IPS-NIHi7 (cell line): ENCODE results near the gene GCNT4.
A peak's percentile ranks its signal among the peaks of the same experiment; 100 is the strongest.
"Not testable (repeated sequence)": the region's sequence is repeated elsewhere in the genome, so short reads cannot be mapped to it uniquely, and the experiment has no call there.

Experiments
- DNase-seq: peaks from one replicate; pipeline ENCODE4 v3.0.0; 2012; ENCODE audit warnings: mixed read lengths; ENCODE audit errors: extremely low spot score

Gene GCNT4

DNA sequence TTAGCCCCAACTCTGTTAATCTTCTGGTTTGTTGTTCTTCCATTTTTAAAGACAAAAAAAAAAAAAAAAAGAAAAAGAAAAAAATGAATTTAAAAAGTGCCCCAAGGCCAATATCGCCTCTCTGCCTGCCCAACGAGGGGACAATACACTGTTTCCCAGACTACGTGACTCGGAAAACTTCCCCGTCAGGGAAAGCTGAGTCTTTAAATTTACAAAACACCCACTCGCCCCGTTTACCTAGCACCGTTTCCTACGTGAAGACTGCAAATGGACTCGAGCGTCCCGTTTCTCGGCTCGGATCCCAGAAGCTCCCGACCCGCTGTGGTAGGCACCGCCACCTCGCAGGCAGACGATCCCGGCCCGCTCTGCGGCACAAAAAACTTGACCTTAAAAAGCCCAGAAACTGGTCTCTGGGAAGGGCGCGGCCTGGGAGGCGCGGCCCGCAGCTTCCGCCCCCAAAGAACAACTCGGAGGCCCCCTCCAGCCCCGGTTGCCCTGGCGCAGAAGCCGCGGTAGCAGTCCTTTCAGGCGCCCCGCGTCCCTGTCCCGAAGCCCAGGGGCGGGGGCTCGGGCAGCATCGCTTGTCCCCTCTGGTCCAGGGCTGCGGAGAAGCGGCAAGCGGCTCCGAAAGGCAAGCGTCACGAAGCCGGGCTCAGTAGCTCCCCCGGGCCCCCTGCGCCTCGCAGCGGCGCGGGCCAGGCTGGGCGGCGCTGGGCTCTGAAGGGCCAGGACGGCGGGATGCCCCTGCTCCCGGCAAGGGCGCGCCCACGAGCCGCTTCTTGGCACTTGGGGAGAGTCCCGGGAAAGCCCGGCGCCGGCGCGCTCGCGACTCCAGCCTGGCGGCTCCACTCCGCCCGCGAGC is at the start of gene GCNT4:
Gene GCNT4 (minus strand): TSS at position 367 of the 862 bp plus-strand sequence. CDS start 22,521 bp downstream, outside the sequence.
- DNase-seq, result no peak

DNA sequence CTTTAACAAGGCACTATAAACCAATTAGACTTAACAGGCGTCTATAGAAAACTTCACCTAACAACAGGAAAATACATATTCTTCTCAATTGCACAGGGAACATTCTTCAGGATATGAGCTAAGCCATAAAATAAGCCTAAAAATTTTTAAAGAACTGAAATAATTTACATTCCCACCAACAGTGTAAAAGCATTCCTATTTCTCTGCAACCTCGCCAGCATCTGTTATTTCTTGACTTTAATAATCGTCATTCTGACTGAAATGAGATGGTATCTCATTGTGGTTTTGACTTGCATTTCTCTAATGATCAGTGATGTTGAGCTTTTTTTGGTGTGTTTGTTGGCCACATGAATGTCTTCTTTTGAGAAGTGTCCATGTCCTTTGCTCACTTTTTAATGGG is 43.6 kb upstream of the GCNT4 start:
- DNase-seq, result not testable (repeated sequence)

- no peak for DNase-seq
Measured at GRCh38 chr5:75091597-75091996, 39.2 kb upstream of the GCNT4 start.

GRCh38 chr5:75089662-75090061 is 37.3 kb upstream of the GCNT4 start:
- no peak for DNase-seq

DNA sequence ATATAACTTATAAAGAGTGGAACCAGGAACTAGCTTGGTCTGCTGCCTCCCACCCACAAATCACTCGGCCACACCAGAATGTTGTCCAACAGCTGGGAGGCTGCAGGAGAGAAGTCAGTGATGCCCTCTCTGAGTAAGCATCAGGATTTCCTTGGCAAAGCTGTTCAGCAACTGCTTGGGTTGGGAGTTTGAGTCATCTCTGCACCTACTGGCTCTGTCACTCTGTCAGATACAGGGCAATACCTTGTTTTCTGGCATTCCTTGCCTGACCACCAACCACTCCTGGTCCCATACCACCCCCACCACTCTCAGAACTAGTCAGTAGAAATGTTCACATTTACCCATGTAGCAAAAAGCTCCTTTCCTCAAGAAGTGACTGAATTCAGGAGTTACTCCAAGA is 36.8 kb upstream of the GCNT4 start:
- DNase-seq, result no peak

- no peak for DNase-seq
Measured at GRCh38 chr5:75088648-75089047, 36.3 kb upstream of the GCNT4 start.

GRCh38 chr5:75081510-75081909 is 29.2 kb upstream of the GCNT4 start:
- no peak for DNase-seq

GRCh38 chr5:75079346-75079745 is 27.0 kb upstream of the GCNT4 start:
- DNase-seq, result not testable (repeated sequence)

GRCh38 chr5:75078027-75078426 is 25.7 kb upstream of the GCNT4 start:
- no peak for DNase-seq

- no peak for DNase-seq
Measured at GRCh38 chr5:75072061-75072460, 19.7 kb upstream of the GCNT4 start.

- no peak for DNase-seq
Measured at GRCh38 chr5:75071100-75071499, 18.7 kb upstream of the GCNT4 start.

GRCh38 chr5:75067434-75067833 is 15.1 kb upstream of the GCNT4 start:
- DNase-seq, result no peak

DNA sequence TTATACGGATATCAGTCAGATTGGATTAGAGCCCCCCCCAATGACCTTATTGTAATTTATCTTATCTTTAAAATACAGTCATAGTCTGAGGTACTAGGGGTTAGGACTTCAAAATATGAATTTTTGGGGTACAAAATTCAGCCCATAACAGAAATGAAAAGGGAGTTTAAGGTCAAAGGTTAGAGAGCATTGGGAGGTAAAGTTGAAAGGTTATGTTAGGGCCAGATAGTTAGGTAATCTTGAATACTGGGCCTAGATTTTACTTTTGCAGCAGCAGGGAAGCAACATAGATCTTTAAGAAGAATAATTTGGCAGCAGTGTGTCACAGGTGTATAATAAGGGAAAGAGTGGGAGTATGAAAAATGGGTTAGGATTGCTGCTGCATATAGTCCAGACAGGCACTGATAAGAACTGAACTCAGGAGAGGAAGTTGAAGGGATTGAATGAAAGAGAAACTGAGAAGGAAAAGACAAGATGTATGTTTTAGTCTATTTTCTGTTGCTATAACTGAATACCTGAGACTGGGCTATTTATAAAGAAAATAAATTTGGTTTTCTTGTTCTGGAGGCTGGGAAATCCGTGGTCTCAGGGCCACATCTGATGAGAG is 10.7 kb upstream of the GCNT4 start:
- DNase-seq, result no peak

DNA sequence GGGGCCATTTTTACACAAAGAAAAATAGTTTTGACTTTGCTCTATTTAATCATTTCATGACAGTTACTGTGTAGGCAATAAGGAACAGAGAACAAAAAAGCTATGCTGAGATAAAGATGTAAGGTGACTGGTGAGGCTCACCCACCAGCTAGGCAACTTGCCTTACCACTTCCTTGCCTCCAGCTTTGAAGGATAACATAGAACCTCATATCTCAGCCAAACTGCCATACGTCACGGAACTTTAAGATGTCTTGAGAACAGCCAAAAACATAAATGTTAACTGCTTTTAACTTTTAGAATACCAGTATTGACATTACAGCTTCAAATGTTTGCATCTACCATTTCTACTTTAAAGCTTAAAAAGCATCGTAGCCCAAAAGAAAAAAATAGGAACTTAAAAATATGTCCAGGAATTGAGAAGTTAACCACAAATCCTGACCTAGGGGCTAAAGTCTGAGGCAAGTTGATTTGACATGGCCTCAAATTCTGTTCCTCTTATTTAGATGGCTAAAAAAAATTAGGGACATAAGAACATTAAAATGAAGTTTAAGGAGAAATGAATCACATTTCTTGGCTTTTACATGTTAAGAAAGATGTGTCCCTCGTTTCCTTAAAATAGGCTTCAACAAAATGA is 7.7 kb upstream of the GCNT4 start:
- DNase-seq, result no peak

GRCh38 chr5:75058986-75059535 is 6.7 kb upstream of the GCNT4 start:
- no peak for DNase-seq

DNA sequence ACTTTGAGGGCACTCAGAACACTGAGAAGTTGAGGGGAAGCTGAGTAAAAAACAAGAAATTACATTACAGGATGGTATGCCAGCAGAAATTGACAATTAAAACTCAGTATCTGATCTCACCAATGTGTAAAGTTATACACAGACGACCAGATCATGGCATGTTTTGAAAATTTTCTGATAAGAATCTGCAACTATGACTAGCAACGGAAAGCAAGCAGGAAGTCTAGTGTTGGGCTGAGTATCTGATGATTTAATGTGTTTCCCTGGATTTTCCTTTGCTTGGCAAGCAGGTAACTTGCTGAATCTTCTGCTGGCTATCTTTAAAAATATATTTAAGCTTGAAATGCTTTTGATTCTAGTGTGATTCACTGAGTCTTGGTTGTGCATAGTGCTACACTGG is 5.2 kb upstream of the GCNT4 start:
- no peak for DNase-seq

DNA sequence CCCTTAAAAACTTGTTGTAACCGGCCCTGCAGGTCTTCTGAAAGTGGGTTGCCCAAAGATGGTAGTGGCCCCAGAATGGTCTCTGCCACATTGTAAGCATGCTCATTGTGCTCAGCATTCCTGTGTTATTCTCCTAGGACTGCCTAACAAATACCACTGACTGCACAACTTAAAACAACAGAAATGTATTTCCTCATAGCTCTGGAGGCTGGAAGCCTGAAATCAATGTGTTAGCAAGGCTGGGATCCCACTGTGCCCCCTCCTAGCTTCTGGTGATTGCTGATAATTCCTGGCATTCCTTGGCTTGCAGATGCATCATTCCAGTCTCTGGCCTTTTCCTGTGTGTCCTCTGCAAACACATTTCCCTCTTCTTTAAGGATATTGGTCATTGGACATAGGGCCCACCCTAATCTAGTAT is 3.4 kb upstream of the GCNT4 start:
- peak; percentile 48 for DNase-seq

- DNase-seq, result peak; percentile 50
Measured at GRCh38 chr5:75054134-75054930, 2.0 kb upstream of the GCNT4 start.

DNA sequence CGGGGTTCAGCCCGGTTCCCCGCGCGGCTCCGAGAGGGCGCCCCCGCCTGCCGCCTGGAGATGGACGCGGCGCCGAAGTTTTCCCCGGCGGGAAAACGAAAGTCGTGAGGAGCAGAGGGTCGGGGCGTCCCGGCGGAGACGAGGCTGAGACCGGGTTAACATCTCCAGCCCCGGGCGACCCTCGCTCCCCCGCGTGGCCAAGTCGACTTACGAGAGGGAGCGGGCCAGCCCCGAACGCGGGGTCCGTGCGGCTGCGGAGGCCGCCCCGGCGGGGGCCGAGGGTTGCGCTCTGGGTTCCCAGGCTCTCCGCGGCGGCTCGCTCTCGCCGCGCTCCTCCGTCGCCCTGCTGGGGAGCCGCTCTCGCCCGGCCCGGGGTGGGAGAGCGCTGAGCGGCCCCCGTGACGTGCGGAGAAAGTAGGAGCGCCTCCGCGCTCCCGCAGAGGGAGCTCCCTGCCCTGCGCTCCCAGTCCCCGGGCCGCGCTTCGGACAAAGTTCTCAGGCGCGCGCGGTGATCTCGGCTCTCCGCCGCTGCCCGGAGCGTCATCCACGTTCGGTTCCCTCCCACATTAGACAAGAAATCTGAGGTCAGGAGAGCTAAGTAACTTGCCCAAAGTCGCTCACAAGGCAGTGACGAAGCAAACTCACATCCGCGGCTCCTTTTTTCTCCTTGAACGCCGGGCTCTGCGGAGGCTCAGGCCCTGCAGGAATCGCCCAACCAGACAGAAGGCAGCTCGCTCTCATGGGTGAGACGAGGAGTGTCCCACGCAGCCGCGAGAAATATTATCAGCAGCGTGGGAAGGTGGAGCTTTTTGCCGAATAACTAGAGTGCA is 1.2 kb upstream of the GCNT4 start:
- peak; percentile 28 for DNase-seq

- no peak for DNase-seq
Measured at GRCh38 chr5:75053054-75053303, 621 bp upstream of the GCNT4 start.

- DNase-seq, result no peak
Measured at GRCh38 chr5:75051217-75051751, 1.1 kb downstream of the GCNT4 start.
